GM12878 (cell line): ENCODE data around the gene PREX1. TPM values are rescaled to one million over a fixed set of nuclear protein-coding genes. Genes with fewer than 3 reads are reported as not detected.
A peak's percentile ranks its signal among the peaks of the same experiment; 100 is the strongest.

Experiments
- ATAC-seq: fragments of 200-7000 bp; cut with Tn5 transposase; 3 replicates; pipeline ENCODE4 v1.9.1; 2020; ENCODE audit warnings: mild to moderate bottlenecking, moderate library complexity
- BruUV-seq: library from RNA; stranded (reverse); fragments of 400-500 nt; replicated peaks from 2 replicates; lab custom pipeline; 2021; lab: Mats Ljungman, UMichigan
- CTCF ChIA-PET: fragments of 300-600 bp; sonication (Branson Sonifier 250); formaldehyde crosslinking; extraction: SDS; loops from one replicate; lab custom pipeline; 2021; ENCODE audit warnings: inconsistent platforms; lab: Yijun Ruan, JAX
- POLR2A ChIA-PET: fragments of 350-600 bp; formaldehyde crosslinking; extraction: SDS; loops from one replicate; lab custom pipeline; 2021; ENCODE audit warnings: inconsistent platforms; lab: Charles Lee
- RAD21 ChIA-PET: fragments of 300-600 bp; sonication (Branson Sonifier 250); formaldehyde crosslinking; loops from one replicate; lab custom pipeline; 2023; ENCODE audit warnings: antibody characterized with exemption; ENCODE audit not compliant: unreplicated experiment; lab: Charles Lee
- SMC1A ChIA-PET: fragments of 300-600 bp; sonication (Branson Sonifier 250); formaldehyde crosslinking; loops from one replicate; lab custom pipeline; 2023; ENCODE audit not compliant: unreplicated experiment, uncharacterized antibody; lab: Charles Lee
- DNase-seq: peaks from one replicate; pipeline ENCODE4 v3.0.0-alpha.2; 2011; ENCODE audit warnings: low read depth, low spot score
- FAIRE-seq: peaks from 3 replicates; lab custom pipeline; 2011; peaks lifted over from hg19 to GRCh38; lab: Jason Lieb, UNC
- H2AFZ ChIP-seq: 2 replicates; pipeline ENCODE4 v1.6.0; 2011; ENCODE audit warnings: low read depth, low read length, control low read depth; ENCODE audit not compliant: control insufficient read depth
- H3K27ac ChIP-seq: 2 replicates; pipeline ENCODE4 v1.5.1; 2011; ENCODE audit warnings: control low read depth; ENCODE audit not compliant: control insufficient read depth, insufficient read depth
- H3K27me3 ChIP-seq, 2 experiments: replicated peaks in 1 of 2; 2 replicates each; pipeline versions ENCODE4 v1.6.0 to v1.6.1; 2011; ENCODE audit warnings: low read length in 1 of 2; ENCODE audit not compliant: control insufficient read depth in 2 of 2, insufficient read depth in 2 of 2
- H3K36me3 ChIP-seq, 2 experiments: 2 replicates each; pipeline ENCODE4 v1.5.1; 2011; ENCODE audit warnings: low read length in 1 of 2; ENCODE audit not compliant: control insufficient read depth in 2 of 2, insufficient read depth in 2 of 2
- H3K4me1 ChIP-seq: 2 replicates; pipeline ENCODE4 v1.6.1; 2011; ENCODE audit warnings: mild to moderate bottlenecking, low read length, moderate library complexity, mixed read lengths; ENCODE audit not compliant: control insufficient read depth, insufficient read depth
- H3K4me2 ChIP-seq: 2 replicates; pipeline ENCODE4 v1.6.0; 2011; ENCODE audit warnings: control low read depth; ENCODE audit not compliant: control insufficient read depth, insufficient read depth
- H3K4me3 ChIP-seq: fragments of 200-600 bp; sonication (generic); 2 replicates; pipeline ENCODE4 v1.5.1; 2016
- H3K79me2 ChIP-seq: 2 replicates; pipeline ENCODE4 v1.6.0; 2011; ENCODE audit warnings: low read length; ENCODE audit not compliant: control insufficient read depth, insufficient read depth
- H3K9ac ChIP-seq: 2 replicates; pipeline ENCODE4 v1.8.0; 2011; ENCODE audit warnings: low read length, control low read depth, mixed read lengths; ENCODE audit not compliant: control insufficient read depth, insufficient read depth
- H3K9me3 ChIP-seq: replicated peaks from 3 replicates; pipeline ENCODE4 v1.5.1; 2011; ENCODE audit warnings: mild to moderate bottlenecking, low read length; ENCODE audit not compliant: control insufficient read depth, insufficient read depth
- H4K20me1 ChIP-seq: 2 replicates; pipeline ENCODE4 v1.6.0; 2011; ENCODE audit not compliant: control insufficient read depth, insufficient read depth
- BACH1 ChIP-seq: fragments of 450-650 bp; IDR thresholded peaks from 2 replicates; pipeline ENCODE4 v1.6.1; 2017; ENCODE audit warnings: mild to moderate bottlenecking, borderline replicate concordance
- BCL11A ChIP-seq: IDR thresholded peaks from 2 replicates; pipeline ENCODE4 v1.6.1; 2011; ENCODE audit warnings: low read depth, low read length
- DPF2 ChIP-seq: fragments of 450-650 bp; IDR thresholded peaks from 2 replicates; pipeline ENCODE4 v1.6.1; 2017; ENCODE audit warnings: mild to moderate bottlenecking
- IRF4 ChIP-seq: IDR thresholded peaks from 2 replicates; pipeline ENCODE4 v1.6.1; 2011; ENCODE audit warnings: low read depth, low read length
- MAX ChIP-seq: IDR thresholded peaks from 2 replicates; pipeline ENCODE4 v1.6.1; 2012; ENCODE audit warnings: low read depth, low read length, improper control_type of control experiment
- POLR2AphosphoS5 ChIP-seq: IDR thresholded peaks from 2 replicates; pipeline ENCODE4 v1.6.1; 2011; ENCODE audit warnings: mild to moderate bottlenecking, low read length, inconsistent platforms
- WGBS: methylation state at CpG from one replicate; pipeline ENCODE4 v1.1.6; 2016; ENCODE audit warnings: low lambda C conversion rate; ENCODE audit not compliant: insufficient replicate concordance, insufficient coverage; ENCODE audit errors: missing lambda C conversion rate; 5-methylcytosine and 5-hydroxymethylcytosine counted together
- in situ Hi-C: fragments of 300-500 bp; cut with MboI; formaldehyde crosslinking; loops from 9 replicates; pipeline ENCODE4 v1.14.3; 2018; ENCODE audit warnings: mixed read lengths
- intact Hi-C: fragments of 100-400 bp; cut with micrococcal nuclease; formaldehyde crosslinking; loops from one replicate; pipeline ENCODE4 v1.14.2; 2022; ENCODE audit not compliant: unreplicated experiment
- polyA plus RNA-seq, 11 experiments: library from polyadenylated mRNA; depleted of rRNA in 4 of 11; unstranded in 6 of 11; stranded (reverse) in 5 of 11; fragments of >200 nt; fragmentation: Nextera tagmentation in 4 of 11; fragmentation: Illumina TruSeq in 1 of 11; extraction: Ambion mirVana in 4 of 11; extraction: Trizol in 1 of 11; gene quantifications; 1 replicate in 1 of 11; 2 replicates in 10 of 11; pipeline versions ENCODE4 v1.2.1 to v1.2.3, GENCODE V29; 2011 to 2016; ENCODE audit warnings: inconsistent platforms in 2 of 11, missing spikeins in 2 of 11, low read depth in 1 of 11
- total RNA-seq, 4 experiments: library from RNA; depleted of rRNA in 3 of 4; stranded (reverse); fragments of >200 nt in 3 of 4; fragmentation: Illumina TruSeq in 1 of 4; extraction: Trizol in 1 of 4; gene quantifications; 2 replicates each; pipeline versions ENCODE4 v1.2.1 to v1.2.3, GENCODE V29; 2013 to 2021

The PREX1 gene
- total and polyA plus RNA-seq, 10 of the 15 experiments (the other 5 are each of a cell fraction or from before 2014, with no cell fraction given): 2.6 to 114 (median 38.9) TPM

DNA sequence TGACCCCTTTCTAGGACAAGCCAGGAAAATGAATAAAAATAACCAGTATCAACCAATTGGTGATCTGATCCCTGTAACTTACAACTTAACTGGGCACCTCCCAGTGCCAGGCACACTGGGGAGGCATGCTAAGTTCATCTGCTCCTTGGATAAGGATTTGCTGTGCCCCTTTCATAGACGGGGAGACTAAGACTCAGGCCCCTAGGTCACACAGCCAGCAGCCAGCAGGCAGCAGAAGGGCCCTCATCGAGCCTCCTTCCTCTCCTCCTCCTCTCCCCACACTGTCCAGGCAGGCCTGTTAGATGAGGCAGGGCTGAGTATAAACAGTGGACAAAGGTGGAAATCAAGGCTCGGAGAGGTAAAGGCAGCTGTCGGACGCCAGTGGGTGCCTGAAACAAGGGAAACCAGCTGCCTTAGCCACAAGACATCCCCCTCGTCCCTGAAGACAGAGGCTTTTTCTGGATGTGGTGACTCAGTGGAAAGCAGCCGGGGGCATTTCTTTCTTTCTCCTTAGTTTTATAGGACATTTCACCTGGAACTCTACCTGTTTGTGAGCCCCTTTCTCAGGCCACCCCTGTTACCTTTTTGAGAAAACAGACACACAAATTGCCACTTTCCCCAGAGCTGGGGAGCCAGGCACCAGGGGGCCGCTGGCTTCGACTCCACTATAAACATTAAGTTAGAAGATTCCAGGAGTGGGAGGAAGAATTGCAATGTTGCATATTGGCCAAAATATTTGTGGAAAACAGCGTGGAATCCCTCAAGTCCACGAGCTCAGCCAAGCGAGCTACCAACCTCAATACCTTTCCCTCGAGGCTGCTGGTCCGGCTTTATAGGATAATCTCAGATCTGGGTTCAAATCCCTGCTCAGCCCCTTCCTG, 166.0 kb downstream of the PREX1 start:
- POLR2A ChIA-PET: no interaction called here
- RAD21 ChIA-PET: interaction anchor here (1.2 kb wide), 1 partner anchor 243 kb away, joined by 5 read pairs; no protein-coding TSS in a partner anchor
- in situ Hi-C loops (no loop called here), intact Hi-C loops (no loop called here)
- TF ChIP-seq DPF2 (no peak), IRF4 (no peak), BCL11A (no peak), BACH1 (no peak), POLR2AphosphoS5 (no peak), MAX (no peak)
- ATAC-seq: no peak
- BruUV-seq: TSS peak; percentile 33
- WGBS: 91% methylated on average over 14 of the region's 14 CpGs
- Histone ChIP-seq H3K4me1 (no peaks in the 10 kb centered on the region), H3K9ac (no peak overlapping the region), H3K27ac (no peak overlapping the region), H3K27me3 (no peaks in the 10 kb centered on the region), H3K79me2 (no peaks in the 10 kb centered on the region), H2AFZ (no peak overlapping the region), H3K4me3 (no peak overlapping the region), H3K36me3 (peaks cover 28 to 29% of the 10 kb centered on the region in 2 experiments; a peak in 3 of 4 replicates), H3K4me2 (no peak overlapping the region), H4K20me1 (no peaks in the 10 kb centered on the region), H3K9me3 (no peaks in the 10 kb centered on the region)
- SMC1A ChIA-PET: interaction anchor here (0.6 to 9.0 kb wide), 3 partner anchors 164 to 1030 kb away, joined by 3 to 154 read pairs (median 3); no protein-coding TSS in a partner anchor
- CTCF ChIA-PET: interaction anchor here (5.2 kb wide), 1 partner anchor 244 kb away, joined by 42 read pairs; no protein-coding TSS in a partner anchor
- DNase-seq: no peak
- FAIRE-seq: no peak
